ENCODE results near the gene RHOH. TPM values are rescaled to one million over a fixed set of nuclear protein-coding genes. Genes with fewer than 3 reads are reported as not detected.
A peak's percentile ranks its signal among the peaks of the same experiment; 100 is the strongest.

The RHOH gene
- total and polyA plus RNA-seq, 2 of the 13 experiments (the other 11 are each of a cell fraction or from before 2014, with no cell fraction given): 0.57 TPM; not detected in 1

DNA sequence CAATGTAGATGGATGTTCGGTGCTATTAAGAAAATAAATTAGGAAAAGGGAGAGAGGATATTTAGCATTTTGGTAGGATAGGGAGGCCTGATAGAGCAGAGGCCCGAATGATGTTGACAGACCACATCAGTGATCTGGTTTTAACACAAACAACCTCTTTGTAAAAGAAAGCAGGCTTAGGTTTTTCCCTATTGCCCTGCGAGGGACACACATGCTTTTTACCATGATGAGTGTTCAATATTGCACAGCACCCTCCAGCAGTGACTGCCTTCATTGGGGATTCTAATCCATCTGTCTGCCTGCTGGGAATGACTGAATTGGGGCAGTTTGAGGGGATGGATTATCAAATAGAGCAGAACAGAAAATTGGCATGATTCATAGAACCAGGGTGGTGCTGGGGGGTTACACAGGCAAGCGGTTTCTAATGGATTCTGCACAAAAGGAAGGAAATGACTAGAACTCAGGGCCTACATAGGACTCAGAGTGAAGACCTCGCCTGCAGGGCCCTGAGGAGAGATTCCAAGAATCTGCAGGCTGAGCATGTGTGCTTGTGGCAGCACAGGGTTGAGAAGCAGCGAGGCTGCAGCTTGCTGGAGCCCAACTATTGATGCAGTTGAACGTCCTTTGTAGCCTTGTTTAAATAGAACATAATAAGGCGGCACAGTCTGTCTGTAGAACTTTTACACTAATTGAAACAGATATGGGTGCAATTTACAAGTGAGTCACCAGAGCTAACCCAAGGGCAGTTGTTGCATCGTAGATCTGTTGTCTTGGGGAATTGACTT is 58.0 kb downstream of the RHOH start:
- H3K4me1 ChIP-seq (ENCODE audit: insufficient read depth, low read length): peaks cover 32% of the 10 kb centered on the region
- H3K4me3 ChIP-seq (replicated peaks in 1 of 3; ENCODE audit: insufficient read depth in 1 of 3, low read depth in 2 of 3, low read length in 3 of 3): no peak overlapping the region
- peak; percentile 69 for ATAC-seq
- no peak overlapping the region for H3K27ac ChIP-seq (ENCODE audit: extremely low read length, insufficient read depth, low read length)
- peak; percentile 9 for DNase-seq (ENCODE audit: low spot score)
- peaks cover 3% of the 10 kb centered on the region; the same call in 1 of the 2 replicates for H3K9me3 ChIP-seq (ENCODE audit: low read length)
- WGBS (ENCODE audit: low lambda C conversion rate): 11% methylated on average over 8 of the region's 9 CpGs
- BruUV-seq (replicated peaks): no TSS peak
- POLR2A ChIA-PET: no interaction called here
- no peaks in the 10 kb centered on the region for H3K36me3 ChIP-seq (replicated peaks in 1 of 2; ENCODE audit: control insufficient read depth in 1 of 2, insufficient read depth in 2 of 2, low read length in 2 of 2)
- TF ChIP-seq ZNF451 (CRISPR knock-in tag; IDR thresholded peaks at IDR 0.05) (no peak), ATRX (CRISPR knock-in tag; IDR thresholded peaks at IDR 0.05; ENCODE audit: borderline replicate concordance) (no peak), MIXL1 (CRISPR knock-in tag; IDR thresholded peaks at IDR 0.05) (no peak), RBM22 (optimal IDR thresholded peaks at IDR 0.05; ENCODE audit: low read length) (no peak), KLF11 (CRISPR knock-in tag; IDR thresholded peaks at IDR 0.05) (no peak), RAD21 (CRISPR knock-in tag; IDR thresholded peaks at IDR 0.05) (no peak), ZBTB7B (CRISPR knock-in tag; IDR thresholded peaks at IDR 0.05) (no peak), HES4 (CRISPR knock-in tag; IDR thresholded peaks at IDR 0.05; ENCODE audit: borderline replicate concordance) (no peak), ELF3 (CRISPR knock-in tag; IDR thresholded peaks at IDR 0.05) (no peak), KLF15 (CRISPR knock-in tag; IDR thresholded peaks at IDR 0.05; ENCODE audit: borderline replicate concordance) (no peak), ZNF20 (CRISPR knock-in tag; IDR thresholded peaks at IDR 0.05) (no peak), ZNF564 (CRISPR knock-in tag; IDR thresholded peaks at IDR 0.05) (no peak), MZF1 (CRISPR knock-in tag; IDR thresholded peaks at IDR 0.05; ENCODE audit: borderline replicate concordance) (no peak), ZFY (CRISPR knock-in tag; IDR thresholded peaks at IDR 0.05) (no peak), BCL6 (CRISPR knock-in tag; IDR thresholded peaks at IDR 0.05) (no peak)
- TF ChIP-seq, protein P1, sequence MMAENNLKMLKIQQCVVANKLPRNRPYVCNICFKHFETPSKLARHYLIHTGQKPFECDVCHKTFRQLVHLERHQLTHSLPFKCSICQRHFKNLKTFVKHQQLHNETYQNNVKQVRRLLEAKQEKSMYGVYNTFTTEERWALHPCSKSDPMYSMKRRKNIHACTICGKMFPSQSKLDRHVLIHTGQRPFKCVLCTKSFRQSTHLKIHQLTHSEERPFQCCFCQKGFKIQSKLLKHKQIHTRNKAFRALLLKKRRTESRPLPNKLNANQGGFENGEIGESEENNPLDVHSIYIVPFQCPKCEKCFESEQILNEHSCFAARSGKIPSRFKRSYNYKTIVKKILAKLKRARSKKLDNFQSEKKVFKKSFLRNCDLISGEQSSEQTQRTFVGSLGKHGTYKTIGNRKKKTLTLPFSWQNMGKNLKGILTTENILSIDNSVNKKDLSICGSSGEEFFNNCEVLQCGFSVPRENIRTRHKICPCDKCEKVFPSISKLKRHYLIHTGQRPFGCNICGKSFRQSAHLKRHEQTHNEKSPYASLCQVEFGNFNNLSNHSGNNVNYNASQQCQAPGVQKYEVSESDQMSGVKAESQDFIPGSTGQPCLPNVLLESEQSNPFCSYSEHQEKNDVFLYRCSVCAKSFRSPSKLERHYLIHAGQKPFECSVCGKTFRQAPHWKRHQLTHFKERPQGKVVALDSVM (CRISPR knock-in tag; IDR thresholded peaks at IDR 0.05): no peak
- TF ChIP-seq, protein P2, sequence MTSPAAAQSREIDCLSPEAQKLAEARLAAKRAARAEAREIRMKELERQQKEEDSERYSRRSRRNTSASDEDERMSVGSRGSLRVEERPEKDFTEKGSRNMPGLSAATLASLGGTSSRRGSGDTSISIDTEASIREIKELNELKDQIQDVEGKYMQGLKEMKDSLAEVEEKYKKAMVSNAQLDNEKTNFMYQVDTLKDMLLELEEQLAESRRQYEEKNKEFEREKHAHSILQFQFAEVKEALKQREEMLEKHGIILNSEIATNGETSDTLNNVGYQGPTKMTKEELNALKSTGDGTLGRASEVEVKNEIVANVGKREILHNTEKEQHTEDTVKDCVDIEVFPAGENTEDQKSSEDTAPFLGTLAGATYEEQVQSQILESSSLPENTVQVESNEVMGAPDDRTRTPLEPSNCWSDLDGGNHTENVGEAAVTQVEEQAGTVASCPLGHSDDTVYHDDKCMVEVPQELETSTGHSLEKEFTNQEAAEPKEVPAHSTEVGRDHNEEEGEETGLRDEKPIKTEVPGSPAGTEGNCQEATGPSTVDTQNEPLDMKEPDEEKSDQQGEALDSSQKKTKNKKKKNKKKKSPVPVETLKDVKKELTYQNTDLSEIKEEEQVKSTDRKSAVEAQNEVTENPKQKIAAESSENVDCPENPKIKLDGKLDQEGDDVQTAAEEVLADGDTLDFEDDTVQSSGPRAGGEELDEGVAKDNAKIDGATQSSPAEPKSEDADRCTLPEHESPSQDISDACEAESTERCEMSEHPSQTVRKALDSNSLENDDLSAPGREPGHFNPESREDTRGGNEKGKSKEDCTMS (CRISPR knock-in tag; conservative IDR thresholded peaks at IDR 0.05): no peak
- TF ChIP-seq, protein P3, sequence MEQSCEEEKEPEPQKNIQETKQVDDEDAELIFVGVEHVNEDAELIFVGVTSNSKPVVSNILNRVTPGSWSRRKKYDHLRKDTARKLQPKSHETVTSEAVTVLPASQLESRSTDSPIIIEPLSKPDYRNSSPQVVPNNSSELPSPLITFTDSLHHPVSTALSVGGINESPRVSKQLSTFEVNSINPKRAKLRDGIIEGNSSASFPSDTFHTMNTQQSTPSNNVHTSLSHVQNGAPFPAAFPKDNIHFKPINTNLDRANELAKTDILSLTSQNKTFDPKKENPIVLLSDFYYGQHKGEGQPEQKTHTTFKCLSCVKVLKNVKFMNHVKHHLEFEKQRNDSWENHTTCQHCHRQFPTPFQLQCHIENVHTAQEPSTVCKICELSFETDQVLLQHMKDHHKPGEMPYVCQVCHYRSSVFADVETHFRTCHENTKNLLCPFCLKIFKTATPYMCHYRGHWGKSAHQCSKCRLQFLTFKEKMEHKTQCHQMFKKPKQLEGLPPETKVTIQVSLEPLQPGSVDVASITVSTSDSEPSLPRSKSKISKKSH (CRISPR knock-in tag; IDR thresholded peaks at IDR 0.05; ENCODE audit: borderline replicate concordance): no peak
- no peak overlapping the region for H3K9ac ChIP-seq (ENCODE audit: insufficient read depth, low read depth, low read length)
- H2AFZ ChIP-seq (ENCODE audit: low read length): no peak overlapping the region
- H3K4me2 ChIP-seq (ENCODE audit: low read depth, low read length): no peak overlapping the region
- H3K27me3 ChIP-seq (ENCODE audit: control insufficient read depth in 1 of 2, insufficient read depth in 2 of 2, low read length in 2 of 2): no peaks in the 10 kb centered on the region; a peak in 1 of 5 replicates
- no peak for FAIRE-seq
- intact Hi-C loops (cut with micrococcal nuclease; ENCODE audit: unreplicated experiment): no loop called here
- in situ Hi-C loops (cut with HindIII; ENCODE audit: extremely low pct_ligation_motif_present, low pct_unique_long_range_greater_than_20kb): no loop called here
- H3K79me2 ChIP-seq (ENCODE audit: insufficient read depth, low read length): no peaks in the 10 kb centered on the region
- CTCF ChIA-PET (ENCODE audit: low intra/inter-chr PET ratio, low total read pairs): no interaction called here
- H4K20me1 ChIP-seq (ENCODE audit: insufficient read depth, low read length): no peaks in the 10 kb centered on the region

Measured in HepG2 (cell line).